ENCODE results near the gene AAMP. TPM values are rescaled to one million over a fixed set of nuclear protein-coding genes. Genes with fewer than 3 reads are reported as not detected.

AAMP gene
- total and polyA plus RNA-seq, 2 donors (not counting 3 experiments of a cell fraction or from before 2014, with no cell fraction given): 69.3 to 84.4 TPM

- no peak overlapping the region for H2AFZ ChIP-seq (ENCODE audit: low read depth, low read length)
- TF ChIP-seq FOS (IDR thresholded peaks at IDR 0.05; ENCODE audit: borderline replicate concordance, insufficient read depth, low read length) (no peak), MYC (IDR thresholded peaks at IDR 0.05; ENCODE audit: low read depth, low read length) (no peak), POLR2A (IDR thresholded peaks at IDR 0.05; ENCODE audit: low read depth, low read length) (no peak), MAX (IDR thresholded peaks at IDR 0.05; ENCODE audit: insufficient read depth, insufficient read length) (no peak), GATA2 (IDR thresholded peaks at IDR 0.05; ENCODE audit: insufficient read depth, insufficient read length, low read depth, low read length) (no peak), EZH2 (IDR thresholded peaks at IDR 0.05; ENCODE audit: borderline replicate concordance, low read depth, low read length, severe bottlenecking) (no peak), POLR2AphosphoS5 (IDR thresholded peaks at IDR 0.05; ENCODE audit: insufficient read depth, low read depth, low read length) (no peak), JUN (IDR thresholded peaks at IDR 0.05; ENCODE audit: borderline replicate concordance, insufficient read depth, insufficient read length, low read depth) (no peak)
- TF ChIP-seq, protein P1, sequence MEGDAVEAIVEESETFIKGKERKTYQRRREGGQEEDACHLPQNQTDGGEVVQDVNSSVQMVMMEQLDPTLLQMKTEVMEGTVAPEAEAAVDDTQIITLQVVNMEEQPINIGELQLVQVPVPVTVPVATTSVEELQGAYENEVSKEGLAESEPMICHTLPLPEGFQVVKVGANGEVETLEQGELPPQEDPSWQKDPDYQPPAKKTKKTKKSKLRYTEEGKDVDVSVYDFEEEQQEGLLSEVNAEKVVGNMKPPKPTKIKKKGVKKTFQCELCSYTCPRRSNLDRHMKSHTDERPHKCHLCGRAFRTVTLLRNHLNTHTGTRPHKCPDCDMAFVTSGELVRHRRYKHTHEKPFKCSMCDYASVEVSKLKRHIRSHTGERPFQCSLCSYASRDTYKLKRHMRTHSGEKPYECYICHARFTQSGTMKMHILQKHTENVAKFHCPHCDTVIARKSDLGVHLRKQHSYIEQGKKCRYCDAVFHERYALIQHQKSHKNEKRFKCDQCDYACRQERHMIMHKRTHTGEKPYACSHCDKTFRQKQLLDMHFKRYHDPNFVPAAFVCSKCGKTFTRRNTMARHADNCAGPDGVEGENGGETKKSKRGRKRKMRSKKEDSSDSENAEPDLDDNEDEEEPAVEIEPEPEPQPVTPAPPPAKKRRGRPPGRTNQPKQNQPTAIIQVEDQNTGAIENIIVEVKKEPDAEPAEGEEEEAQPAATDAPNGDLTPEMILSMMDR (IDR thresholded peaks at IDR 0.05; ENCODE audit: extremely low read depth in 1 of 2, insufficient read depth in 1 of 2, low read depth in 1 of 2, low read length in 2 of 2): no peak
- H3K9me3 ChIP-seq (replicated peaks; ENCODE audit: control insufficient read depth, insufficient read depth, low read length): no peaks in the 10 kb centered on the region
- intact Hi-C loops (cut with micrococcal nuclease) (no loop called here), dilution Hi-C loops (cut with MboI; ENCODE audit: extremely low pct_ligation_motif_present, low sequenced_read_pairs) (no loop called here)
- CTCF ChIA-PET: no interaction called here
- POLR2A ChIA-PET: interaction anchor here (1.1 kb wide), 1 partner anchor 8 kb away, joined by 3 read pairs; the partner anchor contains the start of genes AAMP and PNKD
- H3K79me2 ChIP-seq (ENCODE audit: control insufficient read depth, insufficient read depth, low read length): no peaks in the 10 kb centered on the region
- no peak overlapping the region for H3K27ac ChIP-seq (ENCODE audit: insufficient read depth, low read depth, low read length)
- H3K36me3 ChIP-seq (ENCODE audit: control insufficient read depth in 2 of 2, extremely low read depth in 1 of 2, insufficient read depth in 2 of 2, low read length in 2 of 2): peaks cover 0 to 33% of the 10 kb centered on the region in 2 experiments
- FAIRE-seq (no peak), DNase-seq (ENCODE audit: low read depth, low spot score) (no peak)
- H3K9ac ChIP-seq (replicated peaks; ENCODE audit: extremely low read depth, insufficient read depth, low read length): no peak overlapping the region
- H3K27me3 ChIP-seq (ENCODE audit: control insufficient read depth in 2 of 2, insufficient read depth in 2 of 2, low read length in 2 of 2): no peaks in the 10 kb centered on the region
- H3K9me1 ChIP-seq (replicated peaks; ENCODE audit: control insufficient read depth, extremely low read depth, insufficient read depth, low read length): no peaks in the 10 kb centered on the region
- no peak overlapping the region for H3K4me2 ChIP-seq (ENCODE audit: insufficient read depth, low read length)
- H4K20me1 ChIP-seq (replicated peaks; ENCODE audit: control insufficient read depth, extremely low read depth, insufficient read depth, low read length): no peaks in the 10 kb centered on the region
- no TSS peak for BruUV-seq (replicated peaks)
- H3K4me3 ChIP-seq (replicated peaks in 1 of 3; ENCODE audit: insufficient read depth in 1 of 3, low read depth in 1 of 3, low read length in 3 of 3): no peak overlapping the region
- peaks cover 17% of the 10 kb centered on the region for H3K4me1 ChIP-seq (ENCODE audit: control insufficient read depth, extremely low read depth, insufficient read depth, low read length)
Measured at GRCh38 chr2:218262237-218262600, 7.7 kb downstream of the AAMP start.

All from endothelial cell of umbilical vein (primary cell).